ENCODE data around the gene CCDC170.

GRCh38 chr6:151576633-151577032 is 82.8 kb downstream of the CCDC170 start:
- TF ChIP-seq, protein P1, sequence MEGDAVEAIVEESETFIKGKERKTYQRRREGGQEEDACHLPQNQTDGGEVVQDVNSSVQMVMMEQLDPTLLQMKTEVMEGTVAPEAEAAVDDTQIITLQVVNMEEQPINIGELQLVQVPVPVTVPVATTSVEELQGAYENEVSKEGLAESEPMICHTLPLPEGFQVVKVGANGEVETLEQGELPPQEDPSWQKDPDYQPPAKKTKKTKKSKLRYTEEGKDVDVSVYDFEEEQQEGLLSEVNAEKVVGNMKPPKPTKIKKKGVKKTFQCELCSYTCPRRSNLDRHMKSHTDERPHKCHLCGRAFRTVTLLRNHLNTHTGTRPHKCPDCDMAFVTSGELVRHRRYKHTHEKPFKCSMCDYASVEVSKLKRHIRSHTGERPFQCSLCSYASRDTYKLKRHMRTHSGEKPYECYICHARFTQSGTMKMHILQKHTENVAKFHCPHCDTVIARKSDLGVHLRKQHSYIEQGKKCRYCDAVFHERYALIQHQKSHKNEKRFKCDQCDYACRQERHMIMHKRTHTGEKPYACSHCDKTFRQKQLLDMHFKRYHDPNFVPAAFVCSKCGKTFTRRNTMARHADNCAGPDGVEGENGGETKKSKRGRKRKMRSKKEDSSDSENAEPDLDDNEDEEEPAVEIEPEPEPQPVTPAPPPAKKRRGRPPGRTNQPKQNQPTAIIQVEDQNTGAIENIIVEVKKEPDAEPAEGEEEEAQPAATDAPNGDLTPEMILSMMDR (IDR thresholded peaks at IDR 0.05; ENCODE audit: borderline replicate concordance, extremely low read depth, low read length, poor library complexity, severe bottlenecking): no peak
- TF ChIP-seq EZH2 (IDR thresholded peaks at IDR 0.05; ENCODE audit: borderline replicate concordance, low read depth, low read length, severe bottlenecking): no peak
